IMR-90 (cell line): ENCODE measurements around the gene MAP1LC3A. TPM values are rescaled to one million over a fixed set of nuclear protein-coding genes. Genes with fewer than 3 reads are reported as not detected.

Experiments
- ATAC-seq: fragments of 200-7000 bp; cut with Tn5 transposase; 2 replicates; pipeline ENCODE4 v1.9.1; 2020; ENCODE audit warnings: low read depth, mild to moderate bottlenecking, moderate library complexity
- BruUV-seq: library from RNA; stranded (reverse); fragments of 400-500 nt; replicated peaks from 2 replicates; lab custom pipeline; 2021; lab: Mats Ljungman, UMichigan
- CTCF ChIA-PET: fragments of 300-600 bp; formaldehyde crosslinking; extraction: SDS; loops from one replicate; lab custom pipeline; 2021; ENCODE audit warnings: antibody characterized with exemption; lab: Yijun Ruan, JAX
- POLR2A ChIA-PET: fragments of 300-600 bp; sonication (Branson Sonifier 250); formaldehyde crosslinking; loops from one replicate; lab custom pipeline; 2022; ENCODE audit warnings: antibody characterized with exemption; ENCODE audit not compliant: unreplicated experiment; lab: Charles Lee
- DNase-seq: peaks from one replicate; pipeline ENCODE4 v3.0.0; 2013
- H2AFZ ChIP-seq: replicated peaks from 2 replicates; pipeline ENCODE3; 2013; ENCODE audit warnings: low read length, mild to moderate bottlenecking; ENCODE audit not compliant: poor library complexity
- H2AK5ac ChIP-seq: 2 replicates; pipeline ENCODE4 v1.6.1; 2013; ENCODE audit warnings: low read depth, low read length, inconsistent platforms
- H2AK9ac ChIP-seq: replicated peaks from 2 replicates; pipeline ENCODE3; 2013; ENCODE audit warnings: mild to moderate bottlenecking, low read depth, low read length, moderate library complexity; ENCODE audit not compliant: poor library complexity
- H2BK120ac ChIP-seq: 2 replicates; pipeline ENCODE4 v1.6.1; 2013; ENCODE audit warnings: low read depth, low read length, inconsistent platforms
- H2BK15ac ChIP-seq: 3 replicates; pipeline ENCODE4 v1.6.1; 2013; ENCODE audit warnings: low read depth, low read length, inconsistent platforms
- H2BK20ac ChIP-seq: 2 replicates; pipeline ENCODE4 v1.6.1; 2013; ENCODE audit warnings: low read depth, mild to moderate bottlenecking, inconsistent platforms, low read length, moderate library complexity
- H2BK5ac ChIP-seq: 2 replicates; pipeline ENCODE4 v1.6.1; 2013; ENCODE audit warnings: mild to moderate bottlenecking, low read depth, low read length, inconsistent platforms; ENCODE audit not compliant: poor library complexity, severe bottlenecking
- H3K14ac ChIP-seq: replicated peaks from 2 replicates; pipeline ENCODE4 v1.6.1; 2013; ENCODE audit warnings: low read depth, low read length, inconsistent platforms
- H3K18ac ChIP-seq: 2 replicates; pipeline ENCODE4 v1.6.1; 2013; ENCODE audit warnings: low read depth, low read length, control low read depth
- H3K23ac ChIP-seq: 2 replicates; pipeline ENCODE4 v1.6.1; 2013; ENCODE audit warnings: low read depth, low read length, inconsistent platforms
- H3K27ac ChIP-seq: 2 replicates; pipeline ENCODE4 v1.5.1; 2013; ENCODE audit warnings: mild to moderate bottlenecking, control low read depth, low read length; ENCODE audit not compliant: insufficient read depth
- H3K27me3 ChIP-seq: 2 replicates; pipeline ENCODE4 v1.6.1; 2013; ENCODE audit warnings: low read length; ENCODE audit not compliant: control insufficient read depth, insufficient read depth
- H3K36me3 ChIP-seq: 2 replicates; pipeline ENCODE4 v1.6.1; 2013; ENCODE audit warnings: low read length, mixed read lengths; ENCODE audit not compliant: control insufficient read depth, insufficient read depth
- H3K4ac ChIP-seq: 2 replicates; pipeline ENCODE4 v1.6.1; 2013; ENCODE audit warnings: low read depth, low read length, inconsistent platforms
- H3K4me1 ChIP-seq: 2 replicates; pipeline ENCODE4 v1.6.1; 2013; ENCODE audit warnings: low read length, mixed read lengths; ENCODE audit not compliant: control insufficient read depth, insufficient read depth
- H3K4me2 ChIP-seq: 2 replicates; pipeline ENCODE4 v1.6.1; 2013; ENCODE audit warnings: low read depth, mild to moderate bottlenecking, control low read depth, low read length, moderate library complexity
- H3K4me3 ChIP-seq: 2 replicates; pipeline ENCODE4 v1.5.1; 2013; ENCODE audit warnings: low read depth, mild to moderate bottlenecking, control low read depth, low read length, moderate library complexity; ENCODE audit not compliant: insufficient read depth
- H3K56ac ChIP-seq: 2 replicates; pipeline ENCODE4 v1.6.1; 2013; ENCODE audit warnings: low read length, inconsistent platforms; ENCODE audit not compliant: insufficient read depth; ENCODE audit errors: extremely low read depth
- H3K79me1 ChIP-seq, 2 experiments: 2 replicates each; pipeline ENCODE4 v1.6.1; 2013; ENCODE audit warnings: low read length in 2 of 2, inconsistent platforms in 1 of 2, low read depth in 1 of 2
- H3K9ac ChIP-seq: 2 replicates; pipeline ENCODE4 v1.6.1; 2013; ENCODE audit warnings: low read depth, low read length, control low read depth
- H3K9me1 ChIP-seq: 2 replicates; pipeline ENCODE4 v1.6.1; 2013; ENCODE audit warnings: low read length, inconsistent platforms; ENCODE audit not compliant: insufficient read depth
- H3K9me3 ChIP-seq: 2 replicates; pipeline ENCODE4 v1.6.1; 2013; ENCODE audit warnings: low read length; ENCODE audit not compliant: control insufficient read depth, insufficient read depth
- H4K20me1 ChIP-seq: 2 replicates; pipeline ENCODE4 v1.6.1; 2013; ENCODE audit warnings: low read length, inconsistent platforms; ENCODE audit not compliant: insufficient read depth
- H4K5ac ChIP-seq: 2 replicates; pipeline ENCODE4 v1.6.1; 2013; ENCODE audit warnings: mild to moderate bottlenecking, low read depth, low read length, control low read depth
- H4K8ac ChIP-seq, 2 experiments: 2 replicates each; pipeline ENCODE4 v1.6.1; 2013; ENCODE audit warnings: low read depth in 2 of 2, low read length in 2 of 2, control low read depth in 1 of 2, inconsistent platforms in 1 of 2
- H4K91ac ChIP-seq: 2 replicates; pipeline ENCODE4 v1.6.1; 2013; ENCODE audit warnings: low read depth, low read length, inconsistent platforms; ENCODE audit not compliant: insufficient read depth
- CEBPB ChIP-seq: IDR thresholded peaks from 2 replicates; pipeline ENCODE4 v1.6.1; 2012; ENCODE audit warnings: low read depth, low read length, improper control_type of control experiment
- SMC3 ChIP-seq: fragments of 150-350 bp; IDR thresholded peaks from 2 replicates; pipeline ENCODE4 v1.6.1; 2016; ENCODE audit warnings: low read depth, mild to moderate bottlenecking, antibody characterized with exemption, low read length, moderate library complexity
- WGBS, 2 experiments: methylation state at CpG; one replicate each; pipeline versions ENCODE4 v1.1.5 to v1.1.7; 2013; ENCODE audit warnings: missing lambda C conversion rate in 2 of 2; ENCODE audit not compliant: insufficient read length in 1 of 2; ENCODE audit errors: extremely low coverage in 2 of 2; 5-methylcytosine and 5-hydroxymethylcytosine counted together
- dilution Hi-C: fragments of 300-500 bp; cut with HindIII; formaldehyde crosslinking; loops from one replicate; pipeline ENCODE4 v1.14.3; 2018; ENCODE audit warnings: low sequenced_read_pairs; ENCODE audit not compliant: unreplicated experiment
- in situ Hi-C: fragments of 300-500 bp; cut with MboI; formaldehyde crosslinking; loops from 3 replicates; pipeline ENCODE4 v1.14.3; 2019; ENCODE audit warnings: low sequenced_read_pairs, inconsistent platforms, mixed read lengths
- intact Hi-C: fragments of 100-400 bp; cut with micrococcal nuclease; formaldehyde crosslinking; loops from 2 replicates; pipeline ENCODE4 v1.10.0; 2022
- polyA plus RNA-seq, 3 experiments: library from polyadenylated mRNA; depleted of rRNA; stranded (reverse); fragments of >200 nt; gene quantifications; 2 replicates each; pipeline ENCODE4 v1.2.3, GENCODE V29; 2012; ENCODE audit warnings: low replicate concordance in 1 of 3
- total RNA-seq: library from RNA; depleted of rRNA; stranded (reverse); fragments of >200 nt; gene quantifications from 2 replicates; pipeline ENCODE4 v1.2.3, GENCODE V29; 2012

MAP1LC3A gene
- total and polyA plus RNA-seq, 2 of the 4 experiments (the other 2 are of a cell fraction), result 10.0 to 39.7 TPM

DNA sequence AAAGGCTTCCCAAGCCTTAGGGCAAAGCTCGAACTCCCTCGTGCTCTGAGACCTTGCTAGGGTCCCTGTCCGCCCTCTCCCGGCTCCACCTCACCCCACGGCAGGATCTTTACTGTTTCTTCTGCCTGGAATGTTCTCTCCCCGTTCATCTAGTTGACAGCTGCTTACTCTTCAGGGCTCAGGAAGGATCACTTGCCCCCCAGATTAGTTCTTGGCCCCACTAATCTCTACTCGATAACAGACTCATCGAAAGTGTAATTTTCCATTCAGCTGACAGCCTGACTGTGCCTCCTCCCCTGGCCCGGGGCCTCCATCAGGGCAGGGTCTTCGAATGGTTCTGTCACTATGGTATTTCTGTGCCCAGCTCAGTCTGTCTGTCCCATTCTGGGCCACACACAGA, 3.1 kb downstream of the MAP1LC3A start:
- Histone ChIP-seq H3K9me1 (peaks cover 8% of the 10 kb centered on the region; the same call in 1 of the 2 replicates), H3K9ac (no peak overlapping the region), H3K9me3 (no peaks in the 10 kb centered on the region), H3K18ac (no peak overlapping the region), H2BK20ac (no peak overlapping the region), H3K4ac (no peak overlapping the region), H4K5ac (no peak overlapping the region), H3K79me1 (peaks cover 0 to 13% of the 10 kb centered on the region in 2 experiments; a peak in 2 of 4 replicates), H4K91ac (no peak overlapping the region), H2BK5ac (no peak overlapping the region), H3K4me3 (no peak overlapping the region), H3K4me1 (peaks cover 2% of the 10 kb centered on the region; the same call in 1 of the 2 replicates), H3K23ac (no peak overlapping the region), H2BK120ac (no peak overlapping the region), H3K14ac (no peak overlapping the region), H2AK9ac (no peak overlapping the region), H3K56ac (no peak overlapping the region), H3K4me2 (no peak overlapping the region), H3K27ac (no peak overlapping the region), H4K8ac (no peak overlapping the region), H4K20me1 (no peaks in the 10 kb centered on the region), H2AFZ (no peak overlapping the region), H3K36me3 (peaks cover 3% of the 10 kb centered on the region; the same call in 1 of the 2 replicates), H2AK5ac (no peak overlapping the region), H2BK15ac (no peak overlapping the region), H3K27me3 (no peaks in the 10 kb centered on the region)
- intact Hi-C loops, result no loop called here
- in situ Hi-C loops, result no loop called here
- DNase-seq, result no peak
- TF ChIP-seq SMC3, result no peak
- no peak for TF ChIP-seq CEBPB
- ATAC-seq, result no peak
- dilution Hi-C loops, result no loop called here
- BruUV-seq, result no TSS peak
- CTCF ChIA-PET, result no interaction called here
- 54% methylated on average over 9 of the region's 10 CpGs; no CpG with 5 or more reads in 1 of the 2 experiments for WGBS, 2 experiments
- POLR2A ChIA-PET, result no interaction called here
